Endodermal cell (in vitro differentiated cells): Measurements from ENCODE around the gene VPS13D. TPM values are rescaled to one million over a fixed set of nuclear protein-coding genes. Genes with fewer than 3 reads are reported as not detected.
A peak's percentile ranks its signal among the peaks of the same experiment; 100 is the strongest.

Experiments used
- DNase-seq: peaks from one replicate; pipeline ENCODE4 v3.0.0-alpha.2; 2017
- H3K27ac ChIP-seq: 2 replicates; pipeline ENCODE4 v1.5.1; 2013; ENCODE audit warnings: mild to moderate bottlenecking, low read depth, low read length, moderate library complexity
- H3K27me3 ChIP-seq: 2 replicates; pipeline ENCODE4 v1.6.1; 2013; ENCODE audit warnings: mild to moderate bottlenecking, low read length, moderate library complexity; ENCODE audit not compliant: insufficient read depth, control insufficient read depth, poor library complexity, severe bottlenecking
- H3K36me3 ChIP-seq: 2 replicates; pipeline ENCODE4 v1.7.0; 2013; ENCODE audit warnings: mild to moderate bottlenecking, low read length, moderate library complexity; ENCODE audit not compliant: control insufficient read depth, insufficient read depth
- H3K4me1 ChIP-seq: one replicate; pipeline ENCODE4 v1.7.0; 2013; ENCODE audit warnings: low read length; ENCODE audit not compliant: control insufficient read depth, insufficient read depth
- H3K4me3 ChIP-seq: 2 replicates; pipeline ENCODE4 v1.5.1; 2013; ENCODE audit warnings: mild to moderate bottlenecking, low read length, moderate library complexity
- H3K9ac ChIP-seq: 2 replicates; pipeline ENCODE4 v1.6.1; 2013; ENCODE audit warnings: mild to moderate bottlenecking, low read length, moderate library complexity; ENCODE audit not compliant: poor library complexity, severe bottlenecking; ENCODE audit errors: extremely low read depth
- H3K9me3 ChIP-seq: 2 replicates; pipeline ENCODE4 v1.6.1; 2013; ENCODE audit warnings: mild to moderate bottlenecking, low read length, moderate library complexity; ENCODE audit not compliant: control insufficient read depth
- H3K27ac Mint-ChIP-seq: 2 replicates; pipeline ENCODE4 v1.8.0; 2020; ENCODE audit warnings: mixed read lengths
- H3K27me3 Mint-ChIP-seq: 2 replicates; pipeline ENCODE4 v1.8.0; 2021; ENCODE audit warnings: mild to moderate bottlenecking, mixed read lengths; ENCODE audit not compliant: insufficient read depth
- H3K36me3 Mint-ChIP-seq: 2 replicates; pipeline ENCODE4 v1.8.0; 2020; ENCODE audit warnings: low read depth, mixed read lengths
- H3K4me1 Mint-ChIP-seq: 2 replicates; pipeline ENCODE4 v1.8.0; 2020; ENCODE audit warnings: mixed read lengths
- H3K4me3 Mint-ChIP-seq: 2 replicates; pipeline ENCODE4 v1.8.0; 2020; ENCODE audit warnings: mild to moderate bottlenecking, moderate library complexity, mixed read lengths
- H3K9me3 Mint-ChIP-seq: 2 replicates; pipeline ENCODE4 v1.8.0; 2020; ENCODE audit warnings: mild to moderate bottlenecking, mixed read lengths
- WGBS, 2 experiments: methylation state at CpG; one replicate each; pipeline versions ENCODE4 v1.1.5 to v1.1.7; 2013; ENCODE audit warnings: missing lambda C conversion rate in 2 of 2, mixed read lengths in 1 of 2; ENCODE audit not compliant: insufficient coverage in 1 of 2, insufficient read length in 1 of 2; 5-methylcytosine and 5-hydroxymethylcytosine counted together
- total RNA-seq, 2 donors: library from RNA; stranded (reverse); fragmentation: NEBNext Ultra II Directional in 1 of 2; extraction: Animal tissue kit (Norgen Biotek cat#: 25700) in 1 of 2; gene quantifications; 2 replicates in 1 of 2; 3 replicates in 1 of 2; pipeline ENCODE4 v1.2.1, GENCODE V29; 2021
- TF ChIP-seq, protein P1 (sequence below): fragments of 200-600 bp; sonication (generic); conservative IDR thresholded peaks from 2 replicates; pipeline ENCODE4 v1.5.0; 2021; ENCODE audit warnings: antibody characterized with exemption, mild to moderate bottlenecking

The VPS13D gene
- total RNA-seq, 2 donors from 2014 or later, result 32.5 to 36.7 TPM

- H3K27me3 Mint-ChIP-seq, result no peaks in the 10 kb centered on the region
- H3K36me3 Mint-ChIP-seq, result peaks cover 36% of the 10 kb centered on the region
- TF ChIP-seq, protein P1, sequence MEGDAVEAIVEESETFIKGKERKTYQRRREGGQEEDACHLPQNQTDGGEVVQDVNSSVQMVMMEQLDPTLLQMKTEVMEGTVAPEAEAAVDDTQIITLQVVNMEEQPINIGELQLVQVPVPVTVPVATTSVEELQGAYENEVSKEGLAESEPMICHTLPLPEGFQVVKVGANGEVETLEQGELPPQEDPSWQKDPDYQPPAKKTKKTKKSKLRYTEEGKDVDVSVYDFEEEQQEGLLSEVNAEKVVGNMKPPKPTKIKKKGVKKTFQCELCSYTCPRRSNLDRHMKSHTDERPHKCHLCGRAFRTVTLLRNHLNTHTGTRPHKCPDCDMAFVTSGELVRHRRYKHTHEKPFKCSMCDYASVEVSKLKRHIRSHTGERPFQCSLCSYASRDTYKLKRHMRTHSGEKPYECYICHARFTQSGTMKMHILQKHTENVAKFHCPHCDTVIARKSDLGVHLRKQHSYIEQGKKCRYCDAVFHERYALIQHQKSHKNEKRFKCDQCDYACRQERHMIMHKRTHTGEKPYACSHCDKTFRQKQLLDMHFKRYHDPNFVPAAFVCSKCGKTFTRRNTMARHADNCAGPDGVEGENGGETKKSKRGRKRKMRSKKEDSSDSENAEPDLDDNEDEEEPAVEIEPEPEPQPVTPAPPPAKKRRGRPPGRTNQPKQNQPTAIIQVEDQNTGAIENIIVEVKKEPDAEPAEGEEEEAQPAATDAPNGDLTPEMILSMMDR, result no peak
- DNase-seq, result no peak
- Histone ChIP-seq H3K4me1 (no peaks in the 10 kb centered on the region), H3K9me3 (no peaks in the 10 kb centered on the region), H3K4me3 (no peak overlapping the region), H3K27ac (no peak overlapping the region), H3K36me3 (peaks cover 43% of the 10 kb centered on the region), H3K9ac (no peak overlapping the region), H3K27me3 (no peaks in the 10 kb centered on the region)
- H3K9me3 Mint-ChIP-seq, result no peaks in the 10 kb centered on the region
- no peak overlapping the region for H3K27ac Mint-ChIP-seq
- H3K4me1 Mint-ChIP-seq, result peaks cover 6% of the 10 kb centered on the region
- no peak overlapping the region for H3K4me3 Mint-ChIP-seq
- 89 to 98% methylated on average over 6 to 7 of the region's 7 CpGs for WGBS, 2 experiments
These were observed 97.7 kb downstream of the VPS13D start for GRCh38 chr1:12327566-12327965.

DNA sequence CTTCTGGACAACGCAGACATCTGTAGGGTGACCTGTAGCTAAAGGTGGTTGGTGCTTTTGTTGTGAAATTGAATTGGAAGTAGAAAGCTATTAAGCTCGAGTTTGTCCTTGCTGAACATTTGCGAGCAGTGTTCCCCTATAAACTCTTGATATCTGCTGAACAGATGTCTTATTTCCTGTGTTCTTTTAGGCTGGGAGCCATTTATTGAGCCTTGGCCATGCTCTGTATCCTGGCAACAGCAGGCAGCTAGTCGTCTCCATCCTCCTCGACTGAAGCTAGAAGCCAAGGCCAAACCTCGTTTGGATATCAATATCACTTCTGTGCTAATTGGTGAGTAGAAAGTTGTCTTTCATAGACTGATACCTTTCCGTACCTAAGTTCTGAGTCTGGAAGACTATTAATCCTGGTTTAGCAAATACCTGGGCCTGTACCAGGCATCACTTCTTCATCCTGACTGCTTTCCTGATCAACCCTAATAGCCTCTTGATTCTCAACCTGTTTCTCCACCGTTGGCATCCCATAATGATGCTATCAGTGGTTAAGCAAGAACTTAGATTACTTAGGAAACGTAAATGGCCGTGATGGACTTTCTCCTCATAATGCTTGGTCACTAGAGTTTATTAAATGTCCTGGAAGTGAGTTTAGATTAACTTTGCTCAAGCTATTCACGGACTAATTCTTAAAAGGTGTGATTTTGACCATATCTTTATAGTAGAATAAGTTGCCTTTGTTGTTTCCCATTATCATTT is 103.4 kb downstream of the VPS13D start:
- no peak overlapping the region for H3K9ac ChIP-seq
- H3K9me3 Mint-ChIP-seq, result no peaks in the 10 kb centered on the region
- H3K36me3 Mint-ChIP-seq, result peaks cover 53% of the 10 kb centered on the region
- no peak overlapping the region for H3K4me3 ChIP-seq
- DNase-seq, result no peak
- H3K4me1 Mint-ChIP-seq, result no peaks in the 10 kb centered on the region
- no peaks in the 10 kb centered on the region for H3K4me1 ChIP-seq
- peaks cover 69% of the 10 kb centered on the region for H3K36me3 ChIP-seq
- no peak overlapping the region for H3K27ac ChIP-seq
- H3K9me3 ChIP-seq, result no peaks in the 10 kb centered on the region
- WGBS, 2 experiments, result 93 to 97% methylated on average over 9 to 11 of the region's 11 CpGs
- no peaks in the 10 kb centered on the region for H3K27me3 Mint-ChIP-seq
- no peaks in the 10 kb centered on the region for H3K27me3 ChIP-seq
- TF ChIP-seq, protein P1, result no peak
- H3K4me3 Mint-ChIP-seq, result no peak overlapping the region
- H3K27ac Mint-ChIP-seq, result no peak overlapping the region

- Histone ChIP-seq H3K9me3 (no peaks in the 10 kb centered on the region), H3K27me3 (no peaks in the 10 kb centered on the region), H3K36me3 (peaks cover 56% of the 10 kb centered on the region), H3K27ac (peak overlapping the region; percentile 86), H3K9ac (no peak overlapping the region), H3K4me3 (no peak overlapping the region), H3K4me1 (no peaks in the 10 kb centered on the region)
- Mint-ChIP-seq H3K27me3 (no peaks in the 10 kb centered on the region), H3K4me1 (peaks cover 1% of the 10 kb centered on the region), H3K9me3 (no peaks in the 10 kb centered on the region), H3K4me3 (no peak overlapping the region), H3K36me3 (peaks cover 43% of the 10 kb centered on the region), H3K27ac (no peak overlapping the region)
- WGBS, 2 experiments, result 90 to 92% methylated on average over 4 of the region's 4 CpGs
- TF ChIP-seq, protein P1, result no peak
- no peak for DNase-seq
These were observed 106.0 kb downstream of the VPS13D start for GRCh38 chr1:12335815-12336214.
